HEK293T (cell line): ENCODE measurements around the gene EIPR1.

Source experiments
- ARNT ChIP-seq: fragments of 450-650 bp; IDR thresholded peaks from 2 replicates; pipeline ENCODE4 v1.6.1; 2017; ENCODE audit warnings: mild to moderate bottlenecking
- BHLHE40 ChIP-seq: fragments of 450-650 bp; IDR thresholded peaks from 2 replicates; pipeline ENCODE4 v1.6.1; 2016; ENCODE audit warnings: mild to moderate bottlenecking, moderate library complexity, borderline replicate concordance
- CTBP1 ChIP-seq: fragments of 450-650 bp; IDR thresholded peaks from 2 replicates; pipeline ENCODE4 v1.6.1; 2016; ENCODE audit warnings: borderline replicate concordance
- ELF4 ChIP-seq: fragments of 450-650 bp; IDR thresholded peaks from 2 replicates; pipeline ENCODE4 v1.6.1; 2017; ENCODE audit warnings: antibody characterized with exemption
- FOXA1 ChIP-seq: fragments of 450-650 bp; IDR thresholded peaks from 2 replicates; pipeline ENCODE4 v1.6.1; 2016; ENCODE audit warnings: mild to moderate bottlenecking
- FOXM1 ChIP-seq: fragments of 450-650 bp; IDR thresholded peaks from 2 replicates; pipeline ENCODE4 v1.6.1; 2017; ENCODE audit warnings: mild to moderate bottlenecking, borderline replicate concordance
- L3MBTL2 ChIP-seq: fragments of 450-650 bp; conservative IDR thresholded peaks from 2 replicates; pipeline ENCODE4 v1.6.1; 2016; ENCODE audit warnings: mild to moderate bottlenecking
- LEF1 ChIP-seq: fragments of 450-650 bp; IDR thresholded peaks from 2 replicates; pipeline ENCODE4 v1.6.1; 2017; ENCODE audit warnings: mild to moderate bottlenecking, borderline replicate concordance
- NFRKB ChIP-seq: fragments of 450-650 bp; IDR thresholded peaks from 2 replicates; pipeline ENCODE4 v1.6.1; 2016; ENCODE audit warnings: mild to moderate bottlenecking, moderate library complexity
- PKNOX1 ChIP-seq: fragments of 450-650 bp; IDR thresholded peaks from 2 replicates; pipeline ENCODE4 v1.6.1; 2016
- SP1 ChIP-seq: fragments of 450-650 bp; IDR thresholded peaks from 2 replicates; pipeline ENCODE4 v1.6.1; 2017
- SUZ12 ChIP-seq: fragments of 450-650 bp; IDR thresholded peaks from 2 replicates; pipeline ENCODE4 v1.6.1; 2016; ENCODE audit warnings: mild to moderate bottlenecking
- TARDBP ChIP-seq: fragments of 450-650 bp; IDR thresholded peaks from 2 replicates; pipeline ENCODE4 v1.6.1; 2016
- ZNF384 ChIP-seq: fragments of 450-650 bp; IDR thresholded peaks from 2 replicates; pipeline ENCODE4 v1.6.1; 2016

DNA sequence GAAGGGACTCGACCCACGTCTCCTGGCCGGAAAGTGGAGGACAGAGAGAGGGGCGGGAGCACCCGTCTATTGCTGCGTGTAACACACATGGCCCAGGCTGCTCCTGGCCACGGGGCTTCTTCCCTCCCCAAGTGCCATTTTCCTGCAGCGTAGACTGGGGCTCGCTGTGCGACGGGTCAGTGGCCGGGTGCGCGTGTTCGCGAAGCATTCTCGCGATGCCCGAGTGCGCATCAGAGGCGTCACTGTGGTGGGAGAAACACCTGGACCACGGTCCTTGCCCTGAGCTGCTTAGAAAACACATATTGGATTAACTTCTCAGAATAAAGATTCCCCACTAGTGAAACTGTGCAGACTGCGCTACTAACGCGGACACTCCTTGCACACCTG lies 200.8 kb downstream of the EIPR1 start:
- no peak for TF ChIP-seq SP1
- no peak for TF ChIP-seq ELF4
- no peak for TF ChIP-seq FOXM1
- TF ChIP-seq CTBP1, result no peak
- no peak for TF ChIP-seq SUZ12
- TF ChIP-seq NFRKB, result no peak
- TF ChIP-seq BHLHE40, result no peak
- TF ChIP-seq FOXA1, result no peak
- TF ChIP-seq ZNF384, result no peak
- TF ChIP-seq PKNOX1, result no peak
- no peak for TF ChIP-seq ARNT
- TF ChIP-seq LEF1, result no peak
- no peak for TF ChIP-seq L3MBTL2
- TF ChIP-seq TARDBP, result no peak
